Nephron progenitor cell (in vitro differentiated cells): ENCODE results near the gene ALK.
"Not testable (repeated sequence)": the region's sequence is repeated elsewhere in the genome, so short reads cannot be mapped to it uniquely, and the experiment has no call there.

Source experiments
- DNase-seq: peaks from one replicate; pipeline ENCODE4 v3.0.0; 2021
- H3K27ac Mint-ChIP-seq: 2 replicates; pipeline ENCODE4 v1.8.0; 2021; ENCODE audit warnings: mild to moderate bottlenecking, moderate library complexity, mixed read lengths
- H3K27me3 Mint-ChIP-seq: 2 replicates; pipeline ENCODE4 v1.8.0; 2021; ENCODE audit warnings: mild to moderate bottlenecking, low read depth, mixed read lengths; ENCODE audit not compliant: poor library complexity
- H3K36me3 Mint-ChIP-seq: 2 replicates; pipeline ENCODE4 v1.8.0; 2021; ENCODE audit warnings: low read depth, mixed read lengths
- H3K4me1 Mint-ChIP-seq: 2 replicates; pipeline ENCODE4 v1.8.0; 2021; ENCODE audit warnings: mixed read lengths
- H3K4me3 Mint-ChIP-seq: 2 replicates; pipeline ENCODE4 v1.8.0; 2021; ENCODE audit warnings: mild to moderate bottlenecking, moderate library complexity, mixed read lengths
- H3K9me3 Mint-ChIP-seq: 2 replicates; pipeline ENCODE4 v1.8.0; 2021; ENCODE audit warnings: mild to moderate bottlenecking, moderate library complexity, mixed read lengths
- TF ChIP-seq, protein P1 (sequence below): fragments of 200-600 bp; sonication (generic); IDR thresholded peaks from 2 replicates; pipeline ENCODE4 v1.5.0; 2021; ENCODE audit warnings: antibody characterized with exemption

The ALK gene

DNA sequence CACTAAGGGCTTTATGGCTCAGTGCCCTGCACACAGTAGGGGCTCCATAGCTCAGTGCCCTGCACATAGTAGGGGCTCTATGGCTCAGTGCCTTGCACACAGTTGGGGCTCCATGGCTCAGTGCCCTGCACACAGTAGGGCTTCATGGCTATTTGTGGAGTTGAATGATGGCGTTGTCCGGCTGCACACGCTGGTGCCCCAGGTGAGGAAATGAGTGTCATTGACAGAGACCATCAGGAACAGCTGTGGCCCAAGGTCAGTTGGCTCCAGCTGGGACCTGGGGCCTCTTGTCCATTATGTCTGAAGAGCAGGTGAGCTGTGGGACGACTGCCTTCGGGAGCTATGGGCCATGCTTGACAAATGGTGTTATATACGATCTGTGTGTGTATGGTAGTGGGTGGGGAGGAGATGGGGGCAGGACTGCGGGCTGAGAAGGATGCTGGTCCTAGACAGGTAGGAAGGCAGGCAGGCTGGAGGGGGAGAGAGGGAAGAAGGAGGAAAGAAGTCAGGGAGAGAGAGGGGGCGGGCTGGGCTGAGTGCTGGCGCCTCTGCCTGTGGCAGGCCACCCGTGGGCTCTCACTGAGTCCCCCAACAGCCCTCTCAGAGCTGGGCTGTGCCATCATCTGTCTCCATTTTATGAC lies 675.5 kb downstream of the ALK start:
- Mint-ChIP-seq H3K27me3 (peaks cover 12% of the 10 kb centered on the region), H3K4me1 (no peaks in the 10 kb centered on the region), H3K27ac (no peak overlapping the region), H3K4me3 (no peak overlapping the region), H3K36me3 (no peaks in the 10 kb centered on the region), H3K9me3 (no peaks in the 10 kb centered on the region)
- TF ChIP-seq, protein P1, sequence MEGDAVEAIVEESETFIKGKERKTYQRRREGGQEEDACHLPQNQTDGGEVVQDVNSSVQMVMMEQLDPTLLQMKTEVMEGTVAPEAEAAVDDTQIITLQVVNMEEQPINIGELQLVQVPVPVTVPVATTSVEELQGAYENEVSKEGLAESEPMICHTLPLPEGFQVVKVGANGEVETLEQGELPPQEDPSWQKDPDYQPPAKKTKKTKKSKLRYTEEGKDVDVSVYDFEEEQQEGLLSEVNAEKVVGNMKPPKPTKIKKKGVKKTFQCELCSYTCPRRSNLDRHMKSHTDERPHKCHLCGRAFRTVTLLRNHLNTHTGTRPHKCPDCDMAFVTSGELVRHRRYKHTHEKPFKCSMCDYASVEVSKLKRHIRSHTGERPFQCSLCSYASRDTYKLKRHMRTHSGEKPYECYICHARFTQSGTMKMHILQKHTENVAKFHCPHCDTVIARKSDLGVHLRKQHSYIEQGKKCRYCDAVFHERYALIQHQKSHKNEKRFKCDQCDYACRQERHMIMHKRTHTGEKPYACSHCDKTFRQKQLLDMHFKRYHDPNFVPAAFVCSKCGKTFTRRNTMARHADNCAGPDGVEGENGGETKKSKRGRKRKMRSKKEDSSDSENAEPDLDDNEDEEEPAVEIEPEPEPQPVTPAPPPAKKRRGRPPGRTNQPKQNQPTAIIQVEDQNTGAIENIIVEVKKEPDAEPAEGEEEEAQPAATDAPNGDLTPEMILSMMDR: no peak
- no peak for DNase-seq

DNA sequence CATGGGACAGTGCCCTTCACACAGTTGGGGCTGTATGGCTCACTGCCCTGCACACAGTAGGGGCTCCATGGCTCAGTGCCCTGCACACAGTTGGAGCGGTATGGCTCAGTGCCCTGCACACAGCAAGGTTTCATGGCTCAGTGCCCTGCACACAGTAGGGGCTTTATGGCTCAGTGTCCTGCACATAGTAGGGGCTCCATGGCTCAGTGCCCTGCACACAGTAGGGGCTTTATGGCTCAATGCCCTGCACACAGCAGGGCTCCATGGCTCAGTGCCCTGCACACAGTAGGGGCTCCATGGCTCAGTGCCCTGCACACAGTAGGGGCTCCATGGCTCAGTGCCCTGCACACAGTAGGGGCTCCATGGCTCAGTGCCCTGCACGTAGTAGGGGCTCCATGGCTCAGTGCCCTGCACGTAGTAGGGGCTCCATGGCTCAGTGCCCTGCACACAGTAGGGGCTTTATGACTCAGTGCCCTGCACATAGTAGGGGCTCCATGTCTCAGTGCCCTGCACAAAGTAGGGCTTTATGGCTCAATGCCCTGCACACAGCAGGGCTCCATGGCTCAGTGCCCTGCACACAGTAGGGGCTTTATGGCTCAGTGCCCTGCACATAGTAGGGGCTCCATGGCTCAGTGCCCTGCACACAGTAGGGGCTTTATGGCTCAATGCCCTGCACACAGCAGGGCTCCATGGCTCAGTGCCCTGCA lies 676.2 kb downstream of the ALK start:
- DNase-seq, H3K4me1 Mint-ChIP-seq, H3K9me3 Mint-ChIP-seq, H3K4me3 Mint-ChIP-seq, H3K36me3 Mint-ChIP-seq, H3K27ac Mint-ChIP-seq: not testable (repeated sequence)
- peaks cover 17% of the 10 kb centered on the region for H3K27me3 Mint-ChIP-seq

DNA sequence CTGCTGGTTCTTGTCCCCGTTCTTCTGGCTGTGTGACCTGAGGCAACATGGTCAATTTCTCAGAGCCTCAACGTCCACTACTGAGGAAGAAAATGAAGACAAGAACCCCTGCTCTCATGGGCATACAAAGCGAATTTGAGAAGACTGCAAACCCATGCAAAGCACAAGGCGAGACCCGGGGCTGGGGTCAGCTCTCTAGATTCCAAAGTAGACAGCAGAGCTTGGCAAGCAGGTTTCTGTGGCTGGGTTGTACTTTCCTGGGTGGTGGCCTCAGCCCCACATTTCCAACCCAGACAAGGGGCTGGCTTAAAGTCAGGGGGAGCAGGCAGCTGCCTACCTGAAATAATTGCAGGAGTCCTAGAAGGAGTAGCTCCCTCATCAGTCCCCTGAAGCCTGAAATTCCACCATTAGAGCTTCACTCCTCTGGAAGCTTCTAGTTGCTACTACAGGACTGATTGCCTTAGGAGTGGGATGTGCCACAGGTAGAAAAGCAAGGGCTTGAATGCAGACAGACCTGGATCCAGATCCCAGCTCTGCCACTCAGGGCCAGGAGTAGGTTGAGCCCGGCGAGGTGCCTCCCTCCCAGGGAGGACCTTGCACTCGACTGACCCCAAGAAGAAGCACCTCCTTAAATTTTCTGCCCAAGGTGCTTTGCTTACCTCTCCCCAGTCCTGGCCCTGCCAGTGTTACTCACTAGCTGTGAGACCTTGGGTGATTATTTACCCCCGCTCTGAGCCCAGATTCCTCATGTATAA lies 678.6 kb downstream of the ALK start:
- TF ChIP-seq, protein P1: no peak
- Mint-ChIP-seq H3K4me3 (no peak overlapping the region), H3K27me3 (peaks cover 21% of the 10 kb centered on the region), H3K27ac (no peak overlapping the region), H3K4me1 (no peaks in the 10 kb centered on the region), H3K9me3 (no peaks in the 10 kb centered on the region), H3K36me3 (no peaks in the 10 kb centered on the region)
- no peak for DNase-seq

DNA sequence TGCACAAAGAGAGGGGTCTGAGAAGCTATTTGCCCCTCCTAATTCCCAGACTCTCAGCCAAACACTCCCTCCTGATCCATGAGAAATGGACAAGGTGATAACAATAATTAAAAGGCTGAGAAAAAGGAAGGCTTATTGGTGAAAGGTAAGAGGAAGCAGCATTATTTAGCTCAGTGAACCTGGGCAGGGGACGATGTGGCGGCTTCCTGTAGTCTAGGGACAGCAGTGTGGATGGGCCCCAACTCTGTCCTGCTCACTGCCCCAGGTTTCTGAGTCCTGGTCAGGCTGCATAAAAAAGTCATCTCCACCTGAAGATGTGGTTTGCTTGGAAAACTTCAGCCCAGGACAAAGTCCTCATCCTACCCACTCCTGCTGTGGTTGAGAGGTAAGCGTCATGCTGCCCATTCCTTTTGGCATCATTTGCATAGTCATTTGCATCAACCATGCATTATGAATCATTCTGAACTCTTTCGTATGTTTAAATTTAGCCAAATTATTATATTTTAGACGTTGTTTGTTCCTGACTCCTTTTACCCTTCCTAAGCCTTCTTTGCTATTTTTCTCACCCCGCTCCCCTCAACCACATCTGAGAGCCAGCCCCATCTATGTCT lies 679.3 kb downstream of the ALK start:
- Mint-ChIP-seq H3K4me1 (no peaks in the 10 kb centered on the region), H3K27ac (no peak overlapping the region), H3K27me3 (peaks cover 25% of the 10 kb centered on the region), H3K9me3 (no peaks in the 10 kb centered on the region), H3K36me3 (no peaks in the 10 kb centered on the region), H3K4me3 (no peak overlapping the region)
- no peak for DNase-seq
- TF ChIP-seq, protein P1: no peak

DNA sequence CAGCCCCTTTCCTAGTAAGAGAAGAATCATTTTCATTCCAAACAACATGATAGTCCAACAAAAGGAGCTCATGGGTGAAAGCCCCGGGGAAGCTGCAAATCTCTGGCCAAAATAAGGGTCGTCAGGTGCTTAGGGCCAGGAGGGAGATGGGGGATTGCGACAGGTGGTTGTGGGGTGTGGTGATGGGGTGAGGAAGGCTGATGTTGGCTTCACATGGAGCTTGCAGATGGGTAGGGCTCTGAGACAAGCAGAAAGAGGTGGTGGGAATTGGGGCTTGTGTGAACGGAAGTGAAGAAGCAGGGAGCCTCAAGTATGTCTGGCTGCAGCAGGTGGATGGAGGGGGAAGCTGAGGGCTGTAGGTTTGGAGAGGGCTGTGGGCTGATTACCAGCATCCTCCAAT lies 680.0 kb downstream of the ALK start:
- H3K9me3 Mint-ChIP-seq: no peaks in the 10 kb centered on the region
- no peaks in the 10 kb centered on the region for H3K4me1 Mint-ChIP-seq
- peaks cover 32% of the 10 kb centered on the region for H3K27me3 Mint-ChIP-seq
- H3K36me3 Mint-ChIP-seq: no peaks in the 10 kb centered on the region
- TF ChIP-seq, protein P1: no peak
- no peak for DNase-seq
- no peak overlapping the region for H3K27ac Mint-ChIP-seq
- H3K4me3 Mint-ChIP-seq: no peak overlapping the region

DNA sequence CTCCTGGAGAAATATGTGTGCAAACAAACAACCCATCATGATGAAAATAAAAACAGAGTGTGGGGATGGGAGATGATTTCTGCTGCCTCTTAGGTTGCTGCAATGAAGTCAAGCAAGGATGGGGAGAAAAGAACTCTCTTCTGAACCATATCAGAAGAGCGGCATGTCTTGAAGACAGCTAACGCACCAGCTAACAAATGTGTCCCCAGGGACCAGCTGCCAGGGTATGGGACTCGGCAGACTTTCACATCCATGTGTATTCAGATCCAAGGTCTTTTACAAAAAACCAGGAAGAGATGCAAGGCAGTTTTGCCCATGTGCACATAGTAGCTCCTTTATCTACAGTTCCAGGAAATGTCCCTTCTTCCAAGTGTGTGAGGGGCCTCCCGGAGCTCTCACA lies 680.8 kb downstream of the ALK start:
- no peaks in the 10 kb centered on the region for H3K36me3 Mint-ChIP-seq
- H3K27me3 Mint-ChIP-seq: peaks cover 33% of the 10 kb centered on the region
- no peak for DNase-seq
- TF ChIP-seq, protein P1: no peak
- H3K9me3 Mint-ChIP-seq: no peaks in the 10 kb centered on the region
- H3K4me1 Mint-ChIP-seq: no peaks in the 10 kb centered on the region
- H3K4me3 Mint-ChIP-seq: no peak overlapping the region
- no peak overlapping the region for H3K27ac Mint-ChIP-seq
